GM21528 (cell line): ENCODE results near the gene IQGAP2.

Experiments
- ATAC-seq: cut with Tn5 transposase; IDR thresholded peaks from one replicate; pipeline ENCODE4 v1.9.1; 2021; ENCODE audit warnings: mild to moderate bottlenecking, moderate library complexity; ENCODE audit not compliant: unreplicated experiment, low FRiP score

Gene IQGAP2

DNA sequence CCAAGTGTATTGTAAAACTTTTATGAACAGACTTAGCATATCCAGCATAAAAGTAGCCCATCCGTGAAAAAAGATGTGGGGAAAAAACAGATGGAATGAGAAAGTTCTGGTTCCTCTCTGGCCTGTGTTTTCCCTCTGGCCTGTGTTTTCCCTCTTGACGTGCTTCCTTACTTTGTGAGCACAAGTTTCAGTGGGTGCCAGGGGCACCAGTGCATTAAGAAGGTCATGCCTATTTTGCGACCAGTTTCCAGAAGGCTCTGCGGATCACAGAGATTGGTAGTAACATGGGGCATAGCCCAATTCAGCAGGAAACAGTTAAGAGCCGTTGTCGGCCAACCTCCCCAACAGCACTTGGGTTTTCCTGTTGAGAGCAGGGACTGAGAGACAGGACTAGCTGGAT lies 43.7 kb downstream of the IQGAP2 start:
- ATAC-seq: no peak

DNA sequence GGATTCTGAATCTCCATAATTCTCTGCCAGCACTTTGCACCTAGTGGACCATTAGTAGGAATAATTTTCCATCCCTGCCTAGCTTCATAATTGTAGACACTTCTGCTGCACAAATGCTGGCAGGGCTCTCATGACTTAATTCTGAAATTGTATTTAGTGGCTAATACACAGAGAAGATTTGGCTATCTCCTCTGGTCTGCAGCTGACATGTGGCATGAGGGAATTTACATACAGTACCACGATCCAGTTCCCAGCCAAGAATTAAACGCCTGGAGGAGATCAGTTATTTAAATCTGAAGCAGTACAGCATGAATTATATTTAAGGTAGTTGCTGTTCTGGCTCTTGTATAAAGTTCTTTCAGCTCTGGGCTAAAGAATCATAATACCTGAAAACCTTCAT lies 46.5 kb downstream of the IQGAP2 start:
- ATAC-seq: no peak

DNA sequence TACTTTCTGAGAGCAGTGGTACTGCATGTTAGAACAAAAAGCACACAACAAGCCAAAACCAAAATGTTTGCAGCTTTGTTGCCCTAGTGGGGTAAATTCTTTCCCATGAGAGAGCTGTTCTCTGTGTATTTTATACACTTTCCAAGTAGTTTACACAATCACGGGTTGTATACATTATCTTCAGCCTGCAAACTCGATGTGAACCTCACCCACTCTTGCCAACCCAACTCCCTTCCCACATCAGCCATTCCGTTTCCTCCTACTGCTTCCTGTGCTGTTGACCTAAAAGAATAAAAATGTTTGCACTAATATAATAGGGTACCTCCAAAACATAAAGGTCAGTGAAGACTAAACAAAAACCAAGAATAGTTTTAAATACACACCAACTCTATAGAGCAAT lies 47.0 kb downstream of the IQGAP2 start:
- no peak for ATAC-seq

GRCh38 chr5:76451031-76451701 lies 48.1 kb downstream of the IQGAP2 start:
- no peak for ATAC-seq

DNA sequence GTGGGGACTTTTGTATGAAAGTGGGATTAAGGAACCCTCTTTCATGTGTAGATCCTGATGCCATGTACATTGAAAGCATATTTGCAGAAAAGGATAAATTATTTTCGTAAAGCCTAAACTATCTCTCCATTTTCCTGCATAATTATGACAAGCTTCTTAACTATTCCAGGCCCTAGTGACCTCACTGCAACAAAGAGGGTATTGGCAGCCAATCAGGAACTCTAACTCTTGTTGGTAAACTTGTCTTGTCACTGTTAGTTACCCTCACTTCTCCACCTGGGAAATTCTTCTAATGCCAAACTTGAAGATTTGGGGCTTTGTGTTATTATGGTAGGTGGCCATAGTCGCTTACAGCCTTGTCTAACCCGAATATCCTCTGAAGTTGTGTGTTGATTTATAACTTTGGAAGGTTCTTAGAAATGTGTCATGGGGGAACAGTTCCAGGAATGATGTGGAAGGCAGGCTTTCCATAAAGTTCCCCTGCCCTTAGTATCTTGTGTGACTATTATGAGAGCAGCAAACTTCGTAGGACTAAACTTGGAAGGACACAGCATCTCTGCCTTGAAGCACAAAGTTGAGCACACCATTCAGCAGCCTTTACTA lies 52.5 kb downstream of the IQGAP2 start:
- no peak for ATAC-seq

DNA sequence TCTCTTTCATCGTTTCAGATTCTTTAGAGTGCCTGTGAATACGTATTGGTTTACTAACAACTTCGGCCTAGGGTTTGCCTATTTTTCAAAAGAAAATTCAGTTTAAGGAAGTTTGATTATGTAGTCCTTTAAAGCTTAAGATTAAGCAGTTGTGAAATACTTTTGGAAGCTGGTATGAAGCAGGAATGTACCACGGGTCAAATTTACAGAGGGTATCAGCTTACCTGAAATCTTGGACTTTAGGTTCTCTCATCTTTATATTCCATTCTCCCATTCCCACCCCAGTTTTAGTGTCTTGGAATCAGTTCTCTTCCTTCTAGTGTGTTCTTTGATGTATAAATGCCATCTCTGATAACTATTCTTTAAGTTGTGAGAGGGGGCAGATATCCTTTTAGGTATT lies 53.2 kb downstream of the IQGAP2 start:
- ATAC-seq: no peak

DNA sequence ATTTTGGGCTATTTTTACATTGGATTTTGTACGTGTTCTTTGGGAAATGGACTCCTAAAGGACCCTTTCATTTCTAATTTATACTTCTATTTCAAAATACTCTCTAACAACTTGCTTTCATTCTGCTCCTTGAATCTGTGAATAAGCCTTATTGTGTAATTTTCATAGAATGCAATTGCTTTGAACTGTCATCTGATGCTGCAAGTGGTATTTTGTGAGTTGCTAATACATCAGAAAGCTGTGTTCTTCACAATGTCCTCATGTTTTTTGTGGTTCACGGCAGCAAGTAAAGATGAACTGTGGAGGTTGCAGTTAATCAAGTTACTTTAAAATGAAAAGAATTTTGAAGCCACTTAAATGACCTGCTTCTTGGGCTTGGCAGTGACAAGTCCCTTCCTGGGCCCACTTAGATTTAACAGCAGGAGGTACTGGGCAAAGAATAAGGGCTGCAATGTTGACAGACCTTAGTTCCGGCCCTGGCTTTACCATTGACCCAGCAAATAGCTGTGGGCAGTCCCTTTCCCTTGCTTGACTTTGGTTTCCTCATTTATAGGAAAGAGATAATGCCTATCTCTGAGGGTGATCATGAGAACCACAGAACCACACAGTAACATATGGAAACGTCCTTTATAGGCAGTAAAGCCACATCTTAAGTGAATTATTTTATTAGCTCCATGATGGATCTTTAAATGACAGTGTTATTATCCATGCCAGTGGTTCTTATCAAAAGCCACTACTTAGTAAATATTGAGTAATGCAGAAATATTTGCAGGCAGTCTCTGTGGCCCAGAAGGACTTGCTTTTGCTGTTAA lies 54.8 kb downstream of the IQGAP2 start:
- ATAC-seq: no peak

DNA sequence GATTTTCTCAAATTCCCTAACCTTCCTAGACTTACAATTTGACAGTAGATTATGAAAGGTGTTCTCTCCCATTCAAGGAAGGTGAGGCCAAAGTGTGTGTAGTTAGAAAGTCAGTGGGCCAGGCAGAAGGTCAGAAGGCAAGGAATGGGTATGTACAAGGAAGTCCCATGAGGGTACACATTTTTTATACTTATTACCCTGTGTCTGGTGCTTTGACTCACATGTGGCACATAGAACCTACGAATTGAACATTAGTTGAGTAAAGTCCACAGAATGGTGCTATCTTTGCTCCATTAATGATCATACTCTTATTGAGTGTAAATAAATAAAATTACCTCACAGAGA lies 55.4 kb downstream of the IQGAP2 start:
- ATAC-seq: no peak

- ATAC-seq: no peak
These were observed 57.0 kb downstream of the IQGAP2 start for GRCh38 chr5:76460104-76460503.

DNA sequence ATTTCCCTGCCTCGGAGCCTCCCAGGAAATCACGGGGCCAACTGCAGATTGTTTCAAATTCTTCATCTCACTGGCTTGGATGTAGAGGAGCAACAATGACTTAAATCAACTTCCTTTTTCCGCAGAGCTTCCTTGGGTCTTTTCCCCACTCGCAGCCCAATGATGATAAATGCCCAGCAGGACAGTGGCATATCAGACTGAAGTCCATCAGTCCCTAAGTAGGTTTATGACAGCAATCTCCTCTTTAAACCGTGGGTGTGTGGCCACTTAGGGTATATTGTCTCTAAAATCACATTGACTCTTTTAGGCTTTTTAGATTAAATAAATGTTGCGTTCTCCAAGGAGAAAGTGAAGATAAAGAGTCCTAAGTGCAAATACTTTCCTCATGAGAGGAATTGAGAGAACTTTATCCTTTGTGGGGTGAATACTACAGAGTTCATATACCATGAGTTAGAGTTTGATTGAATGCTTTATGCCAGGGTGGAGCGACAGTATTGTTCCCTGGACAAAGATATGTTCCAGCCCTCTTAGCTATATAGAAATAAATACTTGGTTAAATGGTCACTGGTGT lies 59.1 kb downstream of the IQGAP2 start:
- no peak for ATAC-seq

GRCh38 chr5:76467216-76467615 lies 64.1 kb downstream of the IQGAP2 start:
- ATAC-seq: no peak

GRCh38 chr5:76468635-76469425 lies 65.7 kb downstream of the IQGAP2 start:
- ATAC-seq: no peak

- ATAC-seq: no peak
These were observed 66.7 kb downstream of the IQGAP2 start for GRCh38 chr5:76469656-76470290.

GRCh38 chr5:76470976-76471375 lies 67.9 kb downstream of the IQGAP2 start:
- ATAC-seq: no peak

GRCh38 chr5:76471406-76471805 lies 68.3 kb downstream of the IQGAP2 start:
- no peak for ATAC-seq

GRCh38 chr5:76471987-76472334 lies 68.9 kb downstream of the IQGAP2 start:
- no peak for ATAC-seq

GRCh38 chr5:76472335-76473008 lies 69.4 kb downstream of the IQGAP2 start:
- ATAC-seq: no peak

- ATAC-seq: no peak
These were observed 69.9 kb downstream of the IQGAP2 start for GRCh38 chr5:76473009-76473336.

DNA sequence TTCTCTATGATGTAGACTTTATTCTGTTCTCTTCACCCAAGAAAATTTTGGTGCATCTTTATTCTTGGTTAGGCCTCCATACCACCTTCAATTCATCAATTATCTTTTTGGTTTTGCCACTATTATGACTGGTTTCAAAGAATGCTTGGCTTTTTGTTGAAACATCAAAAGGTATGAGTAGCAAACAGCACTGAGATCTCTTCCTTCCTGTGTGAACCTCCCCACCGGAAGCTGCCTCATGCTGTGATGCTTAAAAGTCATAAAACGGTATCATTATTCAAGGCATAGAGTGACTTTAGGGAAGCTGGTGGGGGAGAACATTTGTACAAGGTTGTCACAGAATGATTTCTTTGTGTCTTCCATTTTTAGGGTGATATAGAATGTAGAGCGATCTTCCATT lies 70.6 kb downstream of the IQGAP2 start:
- ATAC-seq: no peak

DNA sequence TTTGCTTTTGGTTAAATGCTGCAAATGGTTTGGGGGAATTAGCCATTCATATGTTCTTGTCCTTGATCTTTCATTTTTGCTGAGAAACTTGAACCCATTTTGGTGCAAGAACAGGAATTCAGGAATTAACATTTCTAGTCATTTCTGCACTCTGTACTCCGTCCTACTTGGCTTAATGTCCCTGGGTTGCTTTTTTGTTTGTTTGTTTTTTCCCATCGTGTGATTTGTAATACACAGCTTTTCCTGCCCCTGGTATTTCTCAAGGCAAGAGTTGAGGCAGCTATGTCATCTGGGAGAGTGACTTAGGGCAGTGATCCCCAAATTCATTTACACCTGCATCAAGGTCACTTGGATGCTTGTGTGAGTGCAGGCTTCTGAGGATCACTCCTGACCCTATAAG lies 71.3 kb downstream of the IQGAP2 start:
- no peak for ATAC-seq
